ENCODE measurements around the gene BICRAL.
"Not testable (repeated sequence)": the region's sequence is repeated elsewhere in the genome, so short reads cannot be mapped to it uniquely, and the experiment has no call there.

BICRAL gene

DNA sequence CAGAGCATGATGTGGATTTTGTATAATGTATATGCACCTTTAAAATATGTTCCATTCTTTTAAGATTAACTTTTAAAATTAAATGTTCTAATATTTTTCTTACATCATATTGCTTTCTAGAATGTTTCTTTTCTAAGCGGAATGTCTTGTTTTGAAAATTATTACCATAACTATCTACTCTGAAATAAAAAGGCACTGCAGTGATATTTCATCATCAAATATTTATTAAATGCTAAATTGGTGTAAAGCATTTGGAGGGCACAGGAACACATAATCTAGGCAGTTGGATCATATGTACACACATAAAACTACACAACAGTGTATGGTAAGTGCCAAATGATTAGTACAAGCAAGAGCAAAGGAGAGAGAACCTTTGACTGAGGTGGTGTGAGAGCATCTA, 13.8 kb downstream of the BICRAL start:
- no peak for DNase-seq

DNA sequence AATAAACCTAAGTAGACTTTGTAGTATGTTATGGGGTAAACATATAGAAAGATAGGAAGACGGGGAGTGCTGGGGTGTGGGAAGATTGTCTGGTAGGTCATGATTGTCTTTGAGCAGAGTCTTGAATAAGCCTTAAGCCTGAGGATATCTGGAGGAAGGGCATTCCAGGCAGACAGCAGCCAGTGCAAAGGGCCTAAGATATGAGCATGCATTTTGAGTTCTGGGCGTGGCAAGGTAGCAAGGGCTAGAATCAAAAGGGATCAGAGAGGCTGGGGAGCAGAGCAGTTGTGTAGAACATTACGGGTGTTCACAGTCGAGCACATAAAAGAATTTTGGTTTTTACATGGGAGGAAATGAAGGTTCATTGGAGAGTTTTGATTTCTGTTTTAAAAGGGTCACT, 14.3 kb downstream of the BICRAL start:
- no peak for DNase-seq

DNA sequence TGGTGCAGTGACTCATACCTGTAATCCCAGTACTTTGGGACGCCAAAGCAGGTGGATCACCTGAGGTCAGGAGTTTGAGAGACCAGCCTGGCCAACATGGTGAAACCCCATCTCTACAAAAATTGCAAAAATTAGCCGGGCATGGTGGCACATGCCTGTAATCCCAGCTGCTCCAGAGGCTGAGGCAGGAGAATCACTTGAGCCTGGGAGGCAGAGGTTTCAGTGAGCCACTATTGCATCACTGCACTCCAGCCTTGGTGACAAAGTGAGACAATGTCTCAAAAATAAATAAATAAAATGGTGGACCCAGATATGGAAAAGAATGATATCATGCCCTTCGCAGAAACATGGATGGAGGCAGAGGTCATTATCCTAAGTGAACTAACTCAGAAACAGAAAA, 15.8 kb downstream of the BICRAL start:
- not testable (repeated sequence) for DNase-seq

GRCh38 chr6:42805297-42805861, 23.5 kb downstream of the BICRAL start:
- DNase-seq, result no peak

DNA sequence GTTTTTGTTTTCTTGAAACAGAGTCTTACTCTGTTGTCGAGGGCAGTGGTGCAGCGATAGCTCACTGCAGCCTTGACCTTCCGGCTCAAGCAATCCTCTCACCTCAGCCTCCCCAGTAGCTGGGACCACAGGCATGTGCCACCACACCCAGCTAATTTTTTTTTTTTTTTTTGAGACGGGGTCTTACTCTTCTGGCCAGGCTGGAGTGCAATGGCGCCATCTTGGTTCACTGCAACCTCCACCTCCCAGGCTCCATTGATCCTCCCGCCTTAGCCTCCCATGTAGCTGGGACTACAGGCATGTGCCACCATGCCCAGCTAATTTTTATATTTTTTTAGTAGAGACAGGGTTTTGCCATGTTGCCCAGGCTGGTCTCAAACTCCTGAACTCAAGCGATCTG, 24.5 kb downstream of the BICRAL start:
- DNase-seq, result not testable (repeated sequence)

DNA sequence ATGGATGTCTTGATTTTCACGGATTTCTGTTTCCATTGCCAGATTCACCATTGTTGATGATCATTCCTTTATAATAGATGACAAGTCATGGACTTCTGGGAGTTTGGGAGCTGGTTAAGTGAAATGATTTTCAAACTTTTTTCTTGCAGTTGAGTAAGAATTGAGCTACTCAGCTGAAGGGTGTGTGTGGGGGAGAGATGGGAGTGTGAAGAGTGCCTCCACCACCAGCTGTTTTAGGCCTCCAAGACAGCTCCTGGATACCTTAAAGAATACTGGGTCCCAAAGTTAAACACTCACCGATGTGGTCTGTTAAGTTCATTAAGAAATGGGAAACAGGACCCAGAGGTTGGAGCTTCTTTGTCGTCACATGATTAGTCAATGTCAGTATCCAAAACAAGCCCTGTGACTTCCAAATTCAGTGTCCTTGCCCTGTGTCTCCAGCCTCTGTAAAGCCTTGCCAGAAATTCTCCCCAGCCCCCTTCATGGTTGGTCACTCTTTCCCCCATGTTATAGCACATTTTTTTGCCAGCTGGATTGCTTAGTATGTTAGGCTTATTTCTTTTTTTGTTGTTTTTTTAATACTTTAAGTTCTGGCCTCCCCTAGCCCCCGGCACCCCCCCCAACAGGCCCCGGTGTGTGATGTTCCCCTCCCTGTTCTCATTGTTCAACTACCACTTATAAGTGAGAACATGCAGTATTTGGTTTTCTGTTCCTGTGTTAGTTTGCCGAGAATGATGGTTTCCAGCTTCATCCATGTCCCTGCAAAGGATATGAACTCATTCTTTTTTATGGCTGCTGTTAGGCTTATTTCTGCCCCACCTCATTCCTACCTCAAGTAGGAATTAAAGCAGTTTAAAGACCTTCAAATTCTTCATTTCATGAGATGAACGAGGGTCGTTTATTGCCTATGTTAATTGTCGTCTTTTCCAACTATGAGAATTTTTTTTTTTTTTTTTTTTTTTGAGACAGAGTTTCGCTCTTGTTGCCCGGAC, 26.9 kb downstream of the BICRAL start:
- DNase-seq, result no peak

DNA sequence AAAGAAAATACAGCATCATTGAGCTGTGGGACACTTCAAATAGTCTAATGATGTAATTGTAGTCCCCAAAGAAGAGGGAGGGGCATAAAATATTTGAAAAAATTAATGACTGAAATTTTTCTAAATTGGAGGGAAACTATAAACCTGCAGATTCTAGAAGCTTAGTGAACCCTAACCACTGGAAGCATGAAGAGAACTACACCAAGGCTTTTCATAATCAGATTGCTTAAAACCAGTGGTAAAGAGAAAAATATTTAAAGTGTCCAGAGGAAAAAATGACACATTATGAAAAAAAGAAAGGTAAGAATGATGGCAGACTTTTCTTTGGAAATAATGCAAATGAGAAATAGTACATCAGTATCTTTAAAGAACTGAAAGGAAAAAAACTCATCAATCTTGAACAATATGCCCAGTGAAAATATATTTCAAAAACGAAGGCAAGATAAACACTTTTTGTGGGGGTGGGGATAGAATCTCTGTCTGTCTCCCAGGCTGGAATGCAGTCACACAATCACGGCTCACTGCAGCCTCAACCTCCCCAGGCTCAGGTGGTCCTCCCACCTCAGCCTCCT, 31.3 kb downstream of the BICRAL start:
- DNase-seq, result no peak

- DNase-seq, result no peak
These were observed 32.1 kb downstream of the BICRAL start for GRCh38 chr6:42813906-42814444.

GRCh38 chr6:42815726-42816125, 33.9 kb downstream of the BICRAL start:
- not testable (repeated sequence) for DNase-seq

DNA sequence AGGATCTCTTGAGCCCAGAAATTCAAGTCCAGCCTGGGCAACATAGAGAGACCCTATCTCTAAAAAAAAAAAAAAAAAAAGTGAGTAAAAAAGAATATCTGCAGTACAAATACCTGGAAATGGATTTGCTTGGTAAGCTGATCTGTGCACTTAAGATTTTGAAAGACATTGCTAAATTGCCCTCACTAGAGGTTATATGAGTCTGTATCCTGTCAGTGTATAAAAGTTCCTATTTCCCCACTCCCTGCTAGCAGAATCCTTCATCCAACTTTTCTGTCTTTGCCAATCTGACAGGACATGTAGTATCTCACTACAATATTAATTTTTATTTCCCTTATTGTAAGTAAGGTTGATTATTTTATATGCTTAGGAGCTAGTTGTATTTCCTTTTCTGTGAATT, 36.1 kb downstream of the BICRAL start:
- no peak for DNase-seq

DNA sequence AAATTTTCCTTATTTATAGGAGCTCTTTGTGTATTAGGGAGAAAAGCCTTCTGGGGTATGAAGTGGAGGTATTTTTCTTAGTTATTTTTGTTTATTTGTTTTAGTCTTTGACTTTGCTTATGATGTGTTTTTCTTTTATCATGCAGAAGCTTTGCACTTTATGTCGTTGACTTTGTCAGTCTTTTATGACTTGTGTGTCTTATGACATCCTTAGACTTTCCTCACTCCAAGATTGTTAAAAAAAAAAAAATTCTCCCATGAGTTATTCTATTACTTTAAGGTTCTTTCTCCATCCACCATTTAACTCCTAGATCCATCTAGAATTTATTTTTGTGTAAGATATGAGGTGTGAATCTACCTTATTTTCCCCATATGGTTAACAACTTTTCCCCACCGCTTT, 36.6 kb downstream of the BICRAL start:
- no peak for DNase-seq

DNA sequence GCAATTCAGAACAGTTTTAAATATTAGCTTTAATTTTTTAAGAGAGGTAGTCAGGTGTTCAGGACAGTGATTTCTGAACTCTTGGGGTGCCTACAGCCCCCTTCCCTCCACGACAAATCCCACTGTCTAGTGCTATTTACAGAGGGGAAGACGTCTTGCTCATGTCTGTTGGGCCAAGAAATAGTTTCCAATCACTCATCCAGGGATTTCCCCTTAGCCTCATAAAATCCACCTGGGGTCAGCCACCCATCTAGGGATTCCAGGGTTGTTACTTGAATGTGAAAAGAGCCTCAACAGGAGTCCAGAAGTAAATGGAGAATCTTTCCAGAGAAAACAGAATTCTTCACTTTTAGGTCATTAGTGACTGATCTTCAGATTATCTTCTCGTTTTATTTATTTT, 37.0 kb downstream of the BICRAL start:
- no peak for DNase-seq

GRCh38 chr6:42819803-42820511, 38.1 kb downstream of the BICRAL start:
- DNase-seq, result no peak

- DNase-seq, result no peak
These were observed 38.9 kb downstream of the BICRAL start for GRCh38 chr6:42820512-42821340.

GRCh38 chr6:42821341-42821668, 39.5 kb downstream of the BICRAL start:
- no peak for DNase-seq

DNA sequence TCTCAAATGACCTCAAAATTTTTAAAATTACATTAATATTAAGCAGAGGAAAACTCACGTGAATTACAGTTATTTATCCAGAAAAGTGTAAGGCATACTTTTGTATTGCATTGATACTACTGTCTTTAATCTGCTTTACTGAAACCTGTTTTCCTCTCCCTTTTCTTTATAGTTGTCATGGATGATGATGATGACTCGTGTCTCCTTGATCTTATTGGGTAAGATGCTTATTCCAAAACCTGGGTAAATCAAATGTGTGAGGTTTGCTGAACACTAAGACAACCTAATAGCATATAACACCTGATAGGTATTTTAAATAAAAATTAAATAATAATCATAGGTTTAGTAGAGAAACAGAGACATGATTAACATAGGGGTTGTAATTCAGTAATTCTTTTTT, 40.0 kb downstream of the BICRAL start:
- DNase-seq, result no peak

DNA sequence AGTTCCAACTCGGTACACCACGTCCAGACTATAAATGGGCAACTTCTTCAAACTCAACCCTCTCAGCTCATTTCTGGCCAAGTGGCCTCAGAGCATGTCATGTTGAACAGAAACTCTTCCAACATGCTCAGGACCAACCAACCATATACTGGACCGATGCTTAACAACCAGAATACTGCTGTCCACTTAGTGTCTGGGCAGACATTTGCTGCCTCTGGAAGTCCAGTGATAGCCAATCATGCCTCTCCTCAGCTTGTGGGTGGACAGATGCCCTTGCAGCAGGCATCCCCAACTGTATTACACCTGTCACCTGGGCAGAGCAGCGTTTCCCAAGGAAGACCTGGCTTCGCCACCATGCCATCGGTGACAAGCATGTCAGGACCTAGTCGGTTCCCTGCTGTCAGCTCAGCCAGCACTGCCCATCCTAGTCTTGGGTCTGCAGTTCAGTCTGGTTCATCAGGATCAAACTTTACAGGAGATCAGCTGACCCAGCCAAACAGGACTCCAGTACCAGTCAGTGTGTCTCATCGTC, 47.8 kb downstream of the BICRAL start:
- no peak for DNase-seq

DNA sequence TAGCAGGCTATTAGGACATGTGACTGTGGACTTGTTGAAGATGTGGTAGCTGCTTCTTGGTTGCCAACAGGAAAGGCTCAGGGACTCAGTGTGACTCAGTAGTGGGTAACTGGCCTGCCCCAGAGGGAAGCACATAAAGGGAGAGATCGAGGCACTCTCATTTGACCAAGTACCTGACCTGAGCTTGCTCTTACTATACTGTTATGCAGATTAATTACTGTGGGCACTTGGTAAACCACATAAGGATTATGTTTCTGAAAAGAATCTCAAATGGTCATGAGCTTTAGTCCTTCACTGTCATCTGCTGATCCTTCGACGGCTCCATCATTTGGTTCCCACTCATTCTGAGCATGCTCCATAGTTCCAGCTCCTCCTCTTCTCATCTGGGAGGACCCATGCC, 49.4 kb downstream of the BICRAL start:
- no peak for DNase-seq

- DNase-seq, result no peak
These were observed 52.2 kb downstream of the BICRAL start for GRCh38 chr6:42834056-42834455.

DNA sequence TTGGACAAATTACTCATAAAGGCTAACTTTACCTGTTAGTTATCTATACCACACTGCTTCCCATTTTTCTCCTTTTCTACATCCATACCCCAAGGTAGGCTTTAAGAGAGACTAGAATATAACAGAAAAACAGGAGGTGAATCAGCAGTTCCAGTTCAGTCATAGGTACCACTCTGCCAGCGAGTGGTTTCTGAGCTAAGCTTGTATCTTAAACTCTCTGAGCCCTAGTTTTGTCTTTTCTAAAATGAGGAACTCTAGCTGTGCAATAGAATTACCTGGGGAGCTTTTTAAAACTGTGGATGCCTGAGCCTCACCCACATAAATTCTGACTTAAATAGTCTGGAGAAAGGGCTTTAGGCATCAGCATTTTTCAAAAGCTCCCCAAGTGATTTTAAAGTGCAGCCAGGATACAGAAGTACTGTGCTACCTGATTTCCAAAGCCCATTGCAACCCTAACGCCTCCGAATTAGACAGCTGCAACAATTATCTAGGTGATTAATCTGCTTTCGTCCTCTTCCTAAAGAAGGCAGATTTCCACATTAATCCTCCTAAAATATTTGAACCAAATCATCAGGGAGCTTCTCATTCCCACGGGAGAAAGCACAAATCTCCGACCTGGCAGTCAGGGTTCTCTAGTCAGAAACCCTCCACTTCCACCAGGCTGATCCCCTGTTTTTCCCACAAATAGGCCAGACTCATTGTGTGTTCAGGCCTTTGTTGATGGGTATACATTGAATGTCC, 60.2 kb downstream of the BICRAL start:
- DNase-seq, result no peak

DNA sequence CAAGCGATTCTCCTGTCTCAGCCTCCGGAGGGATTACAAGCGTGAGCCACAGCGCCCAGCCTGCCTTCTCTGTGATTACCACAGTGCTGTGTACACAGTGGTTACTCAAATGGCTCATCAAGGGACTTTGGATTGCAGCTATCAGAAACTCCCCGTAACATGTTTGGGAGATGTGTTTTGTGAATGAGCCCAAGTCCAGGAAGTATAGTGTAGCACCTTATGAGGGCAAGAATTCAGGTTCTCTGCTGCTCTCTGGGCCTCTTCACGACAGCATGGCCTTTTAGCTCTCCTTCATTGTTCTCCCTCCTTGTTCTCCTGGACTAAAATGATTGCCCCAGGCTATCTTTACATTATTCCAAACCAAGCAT, 63.5 kb downstream of the BICRAL start:
- no peak for DNase-seq

Measured in activated CD8-positive, alpha-beta memory T cell treated with anti-CD3 and anti-CD28 coated beads for 24 hours (primary cell).